GM18907 (cell line): ENCODE measurements around the gene UCN.
"Not testable (repeated sequence)": the region's sequence is repeated elsewhere in the genome, so short reads cannot be mapped to it uniquely, and the experiment has no call there.

ENCODE experiments used
- ATAC-seq: cut with Tn5 transposase; IDR thresholded peaks from one replicate; pipeline ENCODE4 v1.9.1; 2021; ENCODE audit warnings: mild to moderate bottlenecking, moderate library complexity; ENCODE audit not compliant: unreplicated experiment

UCN gene

GRCh38 chr2:27285481-27285880, 22.8 kb downstream of the UCN start:
- ATAC-seq = no peak

- no peak for ATAC-seq
These were observed 23.2 kb downstream of the UCN start for GRCh38 chr2:27284996-27285395.

GRCh38 chr2:27282892-27283291, 25.4 kb downstream of the UCN start:
- no peak for ATAC-seq

- ATAC-seq = no peak
These were observed 26.2 kb downstream of the UCN start, which contains the start of gene TRIM54 for GRCh38 chr2:27281855-27282559. Gene TRIM54 (plus strand): TSS chr2:27282429. CDS start chr2:27282732, 303 bp downstream.

- no peak for ATAC-seq
These were observed 26.8 kb downstream of the UCN start for GRCh38 chr2:27281442-27281841.

- ATAC-seq = no peak
These were observed 27.4 kb downstream of the UCN start for GRCh38 chr2:27280826-27281225.

- ATAC-seq = no peak
These were observed 30.2 kb downstream of the UCN start for GRCh38 chr2:27278010-27278409.

GRCh38 chr2:27275211-27276150, 32.8 kb downstream of the UCN start, which contains the start of gene DNAJC5G:
Gene DNAJC5G (plus strand): TSS chr2:27275433. CDS start chr2:27276729, 1,296 bp downstream.
- no peak for ATAC-seq

GRCh38 chr2:27272537-27273522, 35.4 kb downstream of the UCN start:
- not testable (repeated sequence) for ATAC-seq

- ATAC-seq = no peak
These were observed 36.5 kb downstream of the UCN start for GRCh38 chr2:27271631-27272340.

GRCh38 chr2:27270670-27271069, 37.6 kb downstream of the UCN start:
- no peak for ATAC-seq

GRCh38 chr2:27270131-27270530, 38.1 kb downstream of the UCN start:
- no peak for ATAC-seq

- ATAC-seq = not testable (repeated sequence)
These were observed 39.9 kb downstream of the UCN start for GRCh38 chr2:27268296-27268695.

- ATAC-seq = no peak
These were observed 42.7 kb downstream of the UCN start for GRCh38 chr2:27265536-27265870.

- ATAC-seq = peak; percentile 51
These were observed 43.3 kb downstream of the UCN start for GRCh38 chr2:27264753-27265535.

GRCh38 chr2:27264253-27264752, 43.9 kb downstream of the UCN start:
- ATAC-seq = peak; percentile 26

- no peak for ATAC-seq
These were observed 44.7 kb downstream of the UCN start for GRCh38 chr2:27263287-27264252.
